GM12878 (cell line): ENCODE results near the gene PRRT1B. TPM values are rescaled to one million over a fixed set of nuclear protein-coding genes. Genes with fewer than 3 reads are reported as not detected.

ENCODE experiments used
- ASH2L ChIP-seq: fragments of 300-600, 200-600 bp; sonication (generic); IDR thresholded peaks from 2 replicates; pipeline ENCODE4 v1.6.1; 2017; ENCODE audit warnings: low read depth, mild to moderate bottlenecking, borderline replicate concordance
- BCL11A ChIP-seq: IDR thresholded peaks from 2 replicates; pipeline ENCODE4 v1.6.1; 2011; ENCODE audit warnings: low read depth, low read length
- CHD1 ChIP-seq: IDR thresholded peaks from 2 replicates; pipeline ENCODE4 v1.6.1; 2012; ENCODE audit warnings: low read depth, low read length, improper control_type of control experiment
- CHD2 ChIP-seq: IDR thresholded peaks from 2 replicates; pipeline ENCODE4 v1.6.1; 2011; ENCODE audit warnings: low read depth, low read length, improper control_type of control experiment, borderline replicate concordance
- FOXK2 ChIP-seq: fragments of 450-650 bp; IDR thresholded peaks from 2 replicates; pipeline ENCODE4 v1.6.1; 2017; ENCODE audit warnings: mild to moderate bottlenecking, moderate library complexity
- LARP7 ChIP-seq: fragments of 450-650 bp; IDR thresholded peaks from 2 replicates; pipeline ENCODE4 v1.6.1; 2017; ENCODE audit warnings: mild to moderate bottlenecking
- MEF2B ChIP-seq: fragments of 450-650 bp; IDR thresholded peaks from 2 replicates; pipeline ENCODE4 v1.6.1; 2018; ENCODE audit warnings: mild to moderate bottlenecking, moderate library complexity; ENCODE audit not compliant: partially characterized antibody, poor library complexity, severe bottlenecking
- MXI1 ChIP-seq: fragments of 150-350 bp; IDR thresholded peaks from 2 replicates; pipeline ENCODE4 v1.6.1; 2011; ENCODE audit warnings: low read depth, mild to moderate bottlenecking, inconsistent platforms, low read length, improper control_type of control experiment
- MYB ChIP-seq: fragments of 150-350 bp; IDR thresholded peaks from 2 replicates; pipeline ENCODE4 v1.6.1; 2014; ENCODE audit warnings: mild to moderate bottlenecking, low read depth, low read length, borderline replicate concordance
- NFYA ChIP-seq: IDR thresholded peaks from 2 replicates; pipeline ENCODE4 v1.6.1; 2011; ENCODE audit warnings: low read depth, mild to moderate bottlenecking, low read length, improper control_type of control experiment, borderline replicate concordance
- NR2C2 ChIP-seq: IDR thresholded peaks from 2 replicates; pipeline ENCODE4 v1.6.1; 2011; ENCODE audit warnings: borderline replicate concordance, low read depth; ENCODE audit not compliant: control insufficient read depth, insufficient read length
- PAX5 ChIP-seq: IDR thresholded peaks from 2 replicates; pipeline ENCODE4 v1.6.1; 2011; ENCODE audit warnings: low read depth, low read length, borderline replicate concordance
- PAX8 ChIP-seq: fragments of 450-650 bp; IDR thresholded peaks from 2 replicates; pipeline ENCODE4 v1.6.1; 2017; ENCODE audit warnings: mild to moderate bottlenecking, moderate library complexity
- POLR2AphosphoS2 ChIP-seq: IDR thresholded peaks from 2 replicates; pipeline ENCODE4 v1.6.1; 2011; ENCODE audit warnings: low read depth, mild to moderate bottlenecking, low read length, improper control_type of control experiment, moderate library complexity
- POU2F2 ChIP-seq: IDR thresholded peaks from 3 replicates; pipeline ENCODE4 v1.6.1; 2011; ENCODE audit warnings: low read depth, mild to moderate bottlenecking, low read length, borderline replicate concordance
- RAD21 ChIP-seq: IDR thresholded peaks from 2 replicates; pipeline ENCODE4 v1.6.1; 2011; ENCODE audit warnings: mild to moderate bottlenecking, low read depth, low read length, moderate library complexity; ENCODE audit not compliant: insufficient read depth
- RCOR1 ChIP-seq: conservative IDR thresholded peaks from 2 replicates; pipeline ENCODE4 v1.6.1; 2012; ENCODE audit warnings: low read depth, low read length, improper control_type of control experiment
- SP1 ChIP-seq: IDR thresholded peaks from one replicate; pipeline ENCODE4 v1.6.1; 2011; ENCODE audit warnings: low read depth, low read length
- SUPT20H ChIP-seq: IDR thresholded peaks from 2 replicates; pipeline ENCODE4 v1.6.1; 2011; ENCODE audit warnings: low read depth, mild to moderate bottlenecking, low read length, moderate library complexity, borderline replicate concordance; ENCODE audit not compliant: control insufficient read depth
- TARDBP ChIP-seq: IDR thresholded peaks from 2 replicates; pipeline ENCODE4 v1.6.1; 2016; ENCODE audit warnings: borderline replicate concordance
- polyA plus RNA-seq, 11 experiments: library from polyadenylated mRNA; depleted of rRNA in 4 of 11; unstranded in 6 of 11; stranded (reverse) in 5 of 11; fragments of >200 nt; fragmentation: Nextera tagmentation in 4 of 11; fragmentation: Illumina TruSeq in 1 of 11; extraction: Ambion mirVana in 4 of 11; extraction: Trizol in 1 of 11; gene quantifications; 1 replicate in 1 of 11; 2 replicates in 10 of 11; pipeline versions ENCODE4 v1.2.1 to v1.2.3, GENCODE V29; 2011 to 2016; ENCODE audit warnings: inconsistent platforms in 2 of 11, missing spikeins in 2 of 11, low read depth in 1 of 11
- total RNA-seq, 4 experiments: library from RNA; depleted of rRNA in 3 of 4; stranded (reverse); fragments of >200 nt in 3 of 4; fragmentation: Illumina TruSeq in 1 of 4; extraction: Trizol in 1 of 4; gene quantifications; 2 replicates each; pipeline versions ENCODE4 v1.2.1 to v1.2.3, GENCODE V29; 2013 to 2021
- TF ChIP-seq, protein P1 (sequence below): IDR thresholded peaks from 2 replicates; pipeline ENCODE4 v1.6.1; 2011; ENCODE audit warnings: borderline replicate concordance, low read depth, mild to moderate bottlenecking, moderate library complexity, low read length; ENCODE audit not compliant: insufficient read depth, poor library complexity, severe bottlenecking
- TF ChIP-seq, protein P2 (sequence below): IDR thresholded peaks from 2 replicates; pipeline ENCODE4 v1.6.1; 2012; ENCODE audit warnings: low read depth, low read length, improper control_type of control experiment
- TF ChIP-seq, protein P3 (sequence below), 3 experiments: IDR thresholded peaks in 2 of 3; conservative IDR thresholded peaks in 1 of 3; 2 replicates each; pipeline ENCODE4 v1.5.1; 2011; ENCODE audit warnings: low read depth in 3 of 3, low read length in 3 of 3, mild to moderate bottlenecking in 3 of 3, control low read depth in 2 of 3, moderate library complexity in 2 of 3, inconsistent platforms in 1 of 3, mixed read lengths in 1 of 3; ENCODE audit not compliant: control insufficient read depth in 2 of 3, insufficient read depth in 1 of 3; ENCODE audit errors: extremely low read depth in 1 of 3

Gene PRRT1B
- total and polyA plus RNA-seq, 10 of the 15 experiments (the other 5 are each of a cell fraction or from before 2014, with no cell fraction given): not detected

DNA sequence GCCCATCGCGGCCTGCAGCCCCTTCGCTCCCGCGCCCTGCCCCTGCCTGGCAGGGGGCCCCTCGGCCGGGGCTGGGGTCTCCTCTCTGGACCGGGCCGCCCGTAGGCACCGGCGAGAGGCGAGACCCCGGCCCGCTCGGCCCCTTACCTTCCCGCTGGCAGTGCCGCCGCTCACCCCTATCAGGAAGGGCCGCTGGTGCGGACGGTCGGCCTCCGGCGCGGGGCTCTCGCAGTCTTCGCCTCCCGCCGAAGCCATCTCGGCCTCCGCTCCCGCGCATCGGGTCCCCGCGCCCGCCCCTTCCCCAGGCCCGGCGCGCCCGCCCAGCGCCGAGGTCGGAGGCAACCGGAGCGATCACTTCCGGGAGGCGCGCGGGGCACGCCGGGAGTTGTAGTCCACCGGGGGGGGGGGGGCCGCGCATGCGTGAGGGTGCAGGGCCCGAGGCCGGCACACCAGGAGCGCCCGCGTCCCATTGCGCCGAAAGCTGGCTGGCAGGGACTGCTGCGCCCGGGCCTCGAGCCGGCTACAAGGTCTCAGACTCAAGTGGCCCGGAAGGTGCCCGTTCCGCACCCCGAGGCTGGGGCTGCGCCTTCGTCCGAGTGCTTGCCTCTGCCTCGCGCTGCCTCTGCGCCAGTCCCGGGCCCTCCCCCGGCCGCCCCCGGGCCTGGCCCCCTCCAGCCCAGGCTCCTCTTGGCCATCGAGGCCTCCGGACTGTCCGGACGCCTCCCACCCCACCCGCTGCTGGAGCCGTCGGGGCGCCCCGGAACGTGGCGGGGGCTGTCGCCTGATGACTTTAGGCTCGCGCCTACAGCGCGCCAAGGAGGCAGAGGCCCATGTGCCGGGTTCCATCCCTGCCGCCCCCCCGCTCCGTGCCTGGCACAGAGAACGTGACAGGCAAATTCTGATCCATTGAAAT is 14.1 kb upstream of the PRRT1B start, which contains the start of gene UCK1 (continued):
- TF ChIP-seq MXI1: no peak
- TF ChIP-seq SP1: no peak
- TF ChIP-seq NFYA: no peak
- TF ChIP-seq MYB: no peak
- TF ChIP-seq, protein P1, sequence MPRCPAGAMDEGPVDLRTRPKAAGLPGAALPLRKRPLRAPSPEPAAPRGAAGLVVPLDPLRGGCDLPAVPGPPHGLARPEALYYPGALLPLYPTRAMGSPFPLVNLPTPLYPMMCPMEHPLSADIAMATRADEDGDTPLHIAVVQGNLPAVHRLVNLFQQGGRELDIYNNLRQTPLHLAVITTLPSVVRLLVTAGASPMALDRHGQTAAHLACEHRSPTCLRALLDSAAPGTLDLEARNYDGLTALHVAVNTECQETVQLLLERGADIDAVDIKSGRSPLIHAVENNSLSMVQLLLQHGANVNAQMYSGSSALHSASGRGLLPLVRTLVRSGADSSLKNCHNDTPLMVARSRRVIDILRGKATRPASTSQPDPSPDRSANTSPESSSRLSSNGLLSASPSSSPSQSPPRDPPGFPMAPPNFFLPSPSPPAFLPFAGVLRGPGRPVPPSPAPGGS: no peak
- no peak for TF ChIP-seq RAD21
- TF ChIP-seq, protein P2, sequence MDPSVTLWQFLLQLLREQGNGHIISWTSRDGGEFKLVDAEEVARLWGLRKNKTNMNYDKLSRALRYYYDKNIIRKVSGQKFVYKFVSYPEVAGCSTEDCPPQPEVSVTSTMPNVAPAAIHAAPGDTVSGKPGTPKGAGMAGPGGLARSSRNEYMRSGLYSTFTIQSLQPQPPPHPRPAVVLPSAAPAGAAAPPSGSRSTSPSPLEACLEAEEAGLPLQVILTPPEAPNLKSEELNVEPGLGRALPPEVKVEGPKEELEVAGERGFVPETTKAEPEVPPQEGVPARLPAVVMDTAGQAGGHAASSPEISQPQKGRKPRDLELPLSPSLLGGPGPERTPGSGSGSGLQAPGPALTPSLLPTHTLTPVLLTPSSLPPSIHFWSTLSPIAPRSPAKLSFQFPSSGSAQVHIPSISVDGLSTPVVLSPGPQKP: no peak
- no peak for TF ChIP-seq FOXK2
- TF ChIP-seq, protein P3, sequence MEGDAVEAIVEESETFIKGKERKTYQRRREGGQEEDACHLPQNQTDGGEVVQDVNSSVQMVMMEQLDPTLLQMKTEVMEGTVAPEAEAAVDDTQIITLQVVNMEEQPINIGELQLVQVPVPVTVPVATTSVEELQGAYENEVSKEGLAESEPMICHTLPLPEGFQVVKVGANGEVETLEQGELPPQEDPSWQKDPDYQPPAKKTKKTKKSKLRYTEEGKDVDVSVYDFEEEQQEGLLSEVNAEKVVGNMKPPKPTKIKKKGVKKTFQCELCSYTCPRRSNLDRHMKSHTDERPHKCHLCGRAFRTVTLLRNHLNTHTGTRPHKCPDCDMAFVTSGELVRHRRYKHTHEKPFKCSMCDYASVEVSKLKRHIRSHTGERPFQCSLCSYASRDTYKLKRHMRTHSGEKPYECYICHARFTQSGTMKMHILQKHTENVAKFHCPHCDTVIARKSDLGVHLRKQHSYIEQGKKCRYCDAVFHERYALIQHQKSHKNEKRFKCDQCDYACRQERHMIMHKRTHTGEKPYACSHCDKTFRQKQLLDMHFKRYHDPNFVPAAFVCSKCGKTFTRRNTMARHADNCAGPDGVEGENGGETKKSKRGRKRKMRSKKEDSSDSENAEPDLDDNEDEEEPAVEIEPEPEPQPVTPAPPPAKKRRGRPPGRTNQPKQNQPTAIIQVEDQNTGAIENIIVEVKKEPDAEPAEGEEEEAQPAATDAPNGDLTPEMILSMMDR (IDR thresholded peaks at IDR 0.05 in 2 of 3, conservative IDR thresholded peaks at IDR 0.05 in 1 of 3; ENCODE audit: control insufficient read depth in 2 of 3, extremely low read depth in 1 of 3, insufficient read depth in 1 of 3, low read depth in 3 of 3, low read length in 3 of 3): no peak
- TF ChIP-seq SUPT20H: no peak
- TF ChIP-seq TARDBP: no peak
- no peak for TF ChIP-seq POLR2AphosphoS2
- peak; percentile 51; the same call in 1 of the 2 replicates for TF ChIP-seq CHD2
- TF ChIP-seq MEF2B: no peak
- TF ChIP-seq BCL11A: no peak
- TF ChIP-seq ASH2L: no peak
- no peak for TF ChIP-seq PAX8
- 0 out of 2 replicates have a peak, but pooled peaks have one; percentile 53 for TF ChIP-seq LARP7
- no peak for TF ChIP-seq RCOR1
- TF ChIP-seq PAX5: no peak
- no peak for TF ChIP-seq NR2C2
- no peak for TF ChIP-seq POU2F2
- TF ChIP-seq CHD1: no peak
